WI38 (cell line): ENCODE data around the gene TNPO2.

Source experiments
- H3K4me3 ChIP-seq: 2 replicates; pipeline ENCODE4 v1.5.1; 2011; ENCODE audit warnings: low read depth, mild to moderate bottlenecking, control low read depth, low read length
- TF ChIP-seq, protein P1 (sequence below): IDR thresholded peaks from 2 replicates; pipeline ENCODE4 v1.5.1; 2012; ENCODE audit warnings: low read depth, mild to moderate bottlenecking, control low read depth, low read length

Gene TNPO2

DNA sequence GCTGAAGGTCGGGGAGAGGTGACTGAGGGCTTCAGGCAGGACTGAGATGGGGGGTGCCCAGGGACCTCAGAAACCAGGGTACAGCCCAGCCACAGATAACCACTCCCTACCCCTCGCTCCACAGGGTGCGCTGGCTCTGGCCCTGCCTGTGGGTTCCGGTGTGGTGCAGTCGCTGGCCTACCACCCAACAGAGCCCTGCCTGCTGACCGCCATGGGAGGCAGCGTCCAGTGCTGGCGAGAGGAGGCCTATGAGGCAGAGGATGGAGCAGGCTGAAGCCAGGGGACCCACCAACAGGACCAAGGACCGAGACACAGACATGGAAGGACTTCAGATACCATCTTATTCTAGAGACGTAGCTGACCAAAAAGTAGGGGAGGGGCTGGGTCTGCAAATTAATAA lies 48.3 kb downstream of the TNPO2 start:
- TF ChIP-seq, protein P1, sequence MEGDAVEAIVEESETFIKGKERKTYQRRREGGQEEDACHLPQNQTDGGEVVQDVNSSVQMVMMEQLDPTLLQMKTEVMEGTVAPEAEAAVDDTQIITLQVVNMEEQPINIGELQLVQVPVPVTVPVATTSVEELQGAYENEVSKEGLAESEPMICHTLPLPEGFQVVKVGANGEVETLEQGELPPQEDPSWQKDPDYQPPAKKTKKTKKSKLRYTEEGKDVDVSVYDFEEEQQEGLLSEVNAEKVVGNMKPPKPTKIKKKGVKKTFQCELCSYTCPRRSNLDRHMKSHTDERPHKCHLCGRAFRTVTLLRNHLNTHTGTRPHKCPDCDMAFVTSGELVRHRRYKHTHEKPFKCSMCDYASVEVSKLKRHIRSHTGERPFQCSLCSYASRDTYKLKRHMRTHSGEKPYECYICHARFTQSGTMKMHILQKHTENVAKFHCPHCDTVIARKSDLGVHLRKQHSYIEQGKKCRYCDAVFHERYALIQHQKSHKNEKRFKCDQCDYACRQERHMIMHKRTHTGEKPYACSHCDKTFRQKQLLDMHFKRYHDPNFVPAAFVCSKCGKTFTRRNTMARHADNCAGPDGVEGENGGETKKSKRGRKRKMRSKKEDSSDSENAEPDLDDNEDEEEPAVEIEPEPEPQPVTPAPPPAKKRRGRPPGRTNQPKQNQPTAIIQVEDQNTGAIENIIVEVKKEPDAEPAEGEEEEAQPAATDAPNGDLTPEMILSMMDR, result no peak
- H3K4me3 ChIP-seq, result no peak overlapping the region

DNA sequence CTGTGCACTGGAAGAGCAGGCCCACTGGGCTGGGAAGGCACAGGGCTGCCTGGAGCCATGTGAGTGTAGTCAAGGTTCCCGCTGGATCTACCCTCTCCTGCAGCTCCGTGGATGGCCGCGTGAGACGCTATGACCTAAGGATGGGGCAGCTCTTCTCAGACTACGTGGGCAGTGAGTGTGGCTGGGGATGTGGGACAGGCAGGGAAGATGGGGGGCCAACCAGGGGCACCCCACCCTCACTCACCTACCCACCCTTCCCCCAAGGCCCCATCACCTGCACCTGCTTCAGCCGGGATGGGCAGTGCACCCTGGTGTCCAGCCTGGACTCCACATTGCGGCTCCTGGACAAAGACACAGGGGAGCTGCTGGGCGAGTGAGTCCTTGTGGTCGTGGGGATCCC lies 51.0 kb downstream of the TNPO2 start:
- no peak overlapping the region for H3K4me3 ChIP-seq

DNA sequence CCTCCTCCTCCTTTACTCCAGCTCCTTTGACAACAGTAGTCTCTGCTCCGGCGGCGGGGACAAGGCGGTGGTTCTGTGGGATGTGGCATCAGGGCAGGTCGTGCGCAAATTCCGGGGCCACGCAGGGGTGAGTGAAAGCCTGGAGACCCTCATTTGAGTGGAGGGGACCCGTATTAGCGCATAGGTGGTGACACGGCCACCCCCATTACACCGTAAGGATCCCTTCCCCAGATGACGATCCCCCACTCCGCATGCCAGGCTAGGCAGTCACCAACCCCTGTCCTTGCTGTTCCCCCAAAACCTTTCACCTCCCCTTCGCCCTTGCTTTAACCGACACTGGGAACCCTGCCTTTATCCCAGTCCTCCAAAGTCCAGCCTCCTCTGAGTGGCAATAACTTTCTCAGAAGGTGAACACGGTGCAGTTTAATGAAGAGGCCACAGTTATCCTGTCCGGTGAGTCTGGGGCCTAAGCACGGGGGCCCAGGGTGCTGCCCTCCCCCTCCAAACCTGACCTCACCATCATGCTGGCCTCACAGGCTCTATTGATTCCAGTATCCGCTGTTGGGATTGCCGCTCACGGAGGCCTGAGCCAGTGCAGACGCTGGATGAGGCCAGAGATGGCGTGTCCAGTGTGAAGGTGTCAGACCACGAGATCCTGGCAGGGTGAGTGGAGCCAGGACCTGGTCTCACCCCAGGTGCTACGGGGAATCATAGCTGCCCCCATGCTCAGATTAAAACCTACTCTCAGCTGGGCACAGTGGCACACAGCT lies 53.4 kb downstream of the TNPO2 start:
- TF ChIP-seq, protein P1, result no peak
- peak overlapping the region; percentile 95 for H3K4me3 ChIP-seq

More for the DNA sequence above, 51.0 kb downstream of the TNPO2 start:
- TF ChIP-seq, protein P1, result no peak

DNA sequence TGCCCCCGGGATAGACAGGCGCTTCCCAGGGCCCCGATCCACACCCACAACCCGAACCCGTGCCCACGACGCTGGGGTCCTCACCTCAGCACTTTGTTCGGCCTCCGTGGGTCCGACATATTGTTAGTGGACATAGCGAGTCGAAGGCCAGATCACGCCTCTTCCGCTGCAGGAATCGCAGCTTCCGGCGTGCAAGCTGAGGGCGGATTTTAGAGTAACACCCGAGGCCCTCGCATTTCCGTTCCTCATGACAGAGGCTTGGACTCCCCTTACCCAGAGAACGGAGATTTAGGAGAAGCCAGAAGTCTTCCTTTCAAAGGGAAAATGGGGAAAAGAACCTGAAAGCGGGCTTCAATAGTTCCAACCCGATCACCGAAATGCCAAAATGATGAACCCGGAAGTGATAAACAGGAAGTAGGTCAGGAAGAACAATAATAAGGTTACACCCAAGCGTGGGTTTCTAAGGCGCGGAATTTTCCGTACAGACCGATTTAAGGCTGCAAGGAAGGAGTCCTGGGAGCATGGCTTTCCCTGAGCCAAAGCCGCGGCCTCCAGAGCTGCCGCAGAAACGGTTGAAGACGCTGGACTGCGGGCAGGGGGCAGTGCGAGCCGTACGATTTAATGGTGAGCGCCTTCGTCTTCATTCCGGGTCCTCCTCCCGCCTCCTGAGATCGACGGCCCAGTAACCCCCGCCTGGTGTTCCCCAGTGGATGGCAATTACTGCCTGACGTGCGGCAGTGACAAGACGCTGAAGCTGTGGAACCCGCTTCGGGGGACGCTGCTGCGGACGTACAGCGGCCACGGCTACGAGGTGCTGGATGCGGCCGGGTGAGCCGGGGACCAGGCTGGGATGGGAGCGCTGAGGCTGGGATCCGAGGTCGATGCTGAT lies 54.2 kb downstream of the TNPO2 start:
- H3K4me3 ChIP-seq, result peak overlapping the region; percentile 95
- TF ChIP-seq, protein P1, result no peak

DNA sequence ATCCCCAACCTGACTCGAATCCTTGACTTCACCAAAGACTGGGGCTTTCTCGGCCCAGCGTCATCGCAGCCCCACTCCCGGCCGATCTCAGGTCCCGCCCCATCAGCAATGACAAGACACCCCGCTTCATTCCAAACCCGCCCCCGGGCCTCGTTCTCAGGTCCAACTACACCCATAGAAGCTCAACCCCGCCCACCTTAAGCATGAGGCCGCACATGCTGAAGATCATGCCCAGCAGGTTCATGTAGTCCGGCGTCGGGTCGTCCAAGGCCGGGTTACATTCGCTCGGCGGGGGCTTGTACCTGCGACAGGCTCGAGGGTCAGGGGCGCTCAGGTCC lies 54.8 kb downstream of the TNPO2 start:
- TF ChIP-seq, protein P1, result no peak
- H3K4me3 ChIP-seq, result peak overlapping the region; percentile 95

DNA sequence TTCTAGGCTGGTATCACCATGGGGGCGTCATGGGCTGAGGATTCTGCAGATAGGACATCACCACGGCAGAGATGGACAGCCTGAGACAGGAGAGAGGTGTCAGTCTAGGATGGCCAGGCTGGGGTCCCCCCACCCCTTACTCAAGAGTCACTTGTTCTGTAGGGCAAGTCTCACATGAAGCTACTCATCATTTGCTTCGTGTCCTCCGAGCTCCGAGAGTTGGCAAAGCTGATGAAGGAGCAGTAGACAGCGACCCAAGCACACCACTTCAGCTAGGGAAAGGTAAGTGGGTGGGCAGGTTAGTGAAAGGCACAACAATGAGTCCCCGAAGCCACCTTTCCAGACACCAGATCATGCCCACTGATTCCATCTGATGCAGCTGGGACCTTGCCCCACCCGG lies 55.4 kb downstream of the TNPO2 start:
- TF ChIP-seq, protein P1, result no peak
- peak overlapping the region; percentile 95 for H3K4me3 ChIP-seq
